Measurements from ENCODE around the gene ARF6.
"Not testable (repeated sequence)": the region's sequence is repeated elsewhere in the genome, so short reads cannot be mapped to it uniquely, and the experiment has no call there.

The ARF6 gene

DNA sequence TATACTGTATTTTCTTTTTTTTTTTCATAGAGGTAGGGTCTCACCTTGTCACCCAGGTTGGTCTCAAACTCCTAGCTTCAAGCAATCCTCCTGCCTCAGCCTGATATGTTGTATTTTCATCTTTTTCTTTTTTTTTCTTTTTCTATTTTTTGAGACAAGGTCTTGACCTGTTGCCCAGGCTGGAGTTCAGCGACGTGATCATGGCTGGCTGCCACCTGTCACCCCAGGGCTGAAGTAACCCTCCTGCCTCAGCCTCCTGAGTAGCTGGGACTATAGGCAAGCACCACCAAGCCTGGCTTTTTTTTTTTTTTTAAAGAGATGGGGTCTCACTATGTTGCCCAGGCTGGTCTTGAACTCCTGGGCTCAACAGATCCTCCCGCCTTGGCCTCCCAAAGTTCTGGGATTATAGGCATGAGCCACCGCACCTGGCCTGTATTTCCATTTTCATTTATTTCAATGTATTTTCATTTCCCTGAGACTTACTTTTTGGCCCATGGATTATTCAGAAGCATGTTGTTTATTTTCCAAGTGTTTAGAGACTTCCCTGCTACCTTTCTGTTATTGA lies 16.2 kb upstream of the ARF6 start:
- no peak for DNase-seq (ENCODE audit: low read depth in 3 of 3)

DNA sequence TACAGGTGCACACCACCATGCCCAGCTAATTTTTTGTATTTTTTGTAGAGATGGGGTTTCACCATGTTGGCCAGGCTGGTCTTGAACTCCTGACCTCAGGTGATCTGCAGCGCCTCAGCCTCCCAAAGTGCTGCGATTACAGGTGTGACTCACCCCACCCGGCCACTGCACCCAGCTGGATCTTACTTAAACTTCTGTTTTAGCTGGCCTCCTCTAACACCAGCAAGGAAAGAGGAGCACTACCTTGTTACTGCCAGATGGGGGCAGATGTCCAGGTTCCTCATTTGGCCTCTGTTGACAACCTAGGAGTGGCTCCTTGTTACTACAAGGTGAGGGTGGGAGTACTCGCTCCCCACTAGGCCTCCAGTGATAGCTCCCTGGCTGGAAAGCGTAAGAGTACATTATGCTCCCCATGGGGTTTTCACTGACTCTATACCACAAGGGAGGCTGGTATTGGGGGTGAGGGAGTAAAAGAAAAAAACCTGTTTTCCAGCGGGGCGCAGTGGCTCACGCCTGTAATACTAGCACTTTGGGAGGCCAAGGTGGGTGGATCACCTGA lies 13.2 kb upstream of the ARF6 start:
- DNase-seq (ENCODE audit: low read depth in 3 of 3) = peak in 1 of 3 experiments; percentile 60

DNA sequence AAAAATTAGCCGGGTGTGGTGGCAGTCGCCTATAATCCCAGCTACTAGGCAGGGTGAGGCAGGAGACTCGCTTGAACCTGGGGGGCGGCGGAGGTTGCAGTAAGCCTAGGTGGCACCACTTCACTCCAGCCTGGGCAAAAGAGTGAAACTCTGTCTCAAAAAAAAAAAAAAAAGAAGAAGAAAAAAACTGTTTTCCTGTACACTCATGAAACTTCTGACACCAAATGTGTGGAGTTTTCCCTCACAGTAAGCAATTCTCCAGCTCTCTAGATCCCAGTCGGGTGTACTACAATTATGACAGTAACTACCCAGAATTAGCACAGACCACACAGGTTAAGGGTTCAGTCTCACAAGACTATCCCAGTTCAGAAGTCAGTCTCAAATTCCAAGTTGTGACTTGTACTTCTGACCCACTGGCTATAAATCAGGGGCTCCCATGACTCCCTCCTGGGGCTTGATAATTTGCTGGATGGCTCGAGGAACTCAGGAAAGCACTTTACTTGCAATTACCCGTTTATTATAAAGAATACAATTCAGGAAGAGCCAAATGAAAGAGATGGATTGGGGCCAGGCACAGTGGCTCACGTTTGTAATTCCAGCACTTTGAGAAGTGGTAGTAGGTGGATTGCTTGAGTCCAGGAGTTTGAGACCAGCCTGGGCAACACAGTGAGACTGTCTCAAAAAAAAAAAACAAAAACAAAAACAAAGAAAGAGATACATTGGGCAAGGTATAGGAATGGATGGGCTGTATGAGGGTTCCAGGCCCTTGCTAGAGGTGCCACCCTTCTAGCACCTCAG lies 12.4 kb upstream of the ARF6 start:
- DNase-seq (ENCODE audit: low read depth in 3 of 3) = no peak

DNA sequence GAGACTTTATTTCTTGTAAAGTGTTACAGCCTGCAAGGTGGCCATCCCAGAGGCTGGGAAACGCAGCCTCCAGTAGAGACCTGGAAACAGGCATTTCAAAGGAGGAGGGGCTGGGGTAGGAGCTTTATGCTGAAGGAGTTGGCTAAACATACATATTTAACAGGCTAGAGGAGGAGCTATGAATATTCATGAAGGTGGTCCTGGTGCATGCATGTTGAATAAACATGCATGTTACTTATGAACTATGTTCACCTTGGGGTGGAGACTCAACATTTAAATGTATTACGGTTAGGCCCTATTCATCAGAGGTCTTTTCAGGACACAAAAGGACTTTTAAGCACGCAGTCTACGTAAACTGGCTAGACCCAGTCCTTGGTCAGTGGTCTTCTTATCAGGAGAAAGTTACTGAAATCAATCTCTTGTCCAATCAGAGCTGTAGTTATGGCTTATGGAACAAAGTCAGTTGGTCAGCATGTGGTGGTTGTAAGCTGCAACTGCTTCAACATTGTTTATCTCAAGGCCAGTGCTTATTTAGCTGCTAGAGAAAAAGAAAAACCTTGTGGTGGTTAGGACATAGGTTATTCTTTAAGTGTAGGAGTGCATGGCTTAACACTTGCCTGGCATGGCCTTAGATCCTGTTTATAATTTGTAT lies 11.4 kb upstream of the ARF6 start:
- DNase-seq (ENCODE audit: low read depth in 3 of 3) = no peak

DNA sequence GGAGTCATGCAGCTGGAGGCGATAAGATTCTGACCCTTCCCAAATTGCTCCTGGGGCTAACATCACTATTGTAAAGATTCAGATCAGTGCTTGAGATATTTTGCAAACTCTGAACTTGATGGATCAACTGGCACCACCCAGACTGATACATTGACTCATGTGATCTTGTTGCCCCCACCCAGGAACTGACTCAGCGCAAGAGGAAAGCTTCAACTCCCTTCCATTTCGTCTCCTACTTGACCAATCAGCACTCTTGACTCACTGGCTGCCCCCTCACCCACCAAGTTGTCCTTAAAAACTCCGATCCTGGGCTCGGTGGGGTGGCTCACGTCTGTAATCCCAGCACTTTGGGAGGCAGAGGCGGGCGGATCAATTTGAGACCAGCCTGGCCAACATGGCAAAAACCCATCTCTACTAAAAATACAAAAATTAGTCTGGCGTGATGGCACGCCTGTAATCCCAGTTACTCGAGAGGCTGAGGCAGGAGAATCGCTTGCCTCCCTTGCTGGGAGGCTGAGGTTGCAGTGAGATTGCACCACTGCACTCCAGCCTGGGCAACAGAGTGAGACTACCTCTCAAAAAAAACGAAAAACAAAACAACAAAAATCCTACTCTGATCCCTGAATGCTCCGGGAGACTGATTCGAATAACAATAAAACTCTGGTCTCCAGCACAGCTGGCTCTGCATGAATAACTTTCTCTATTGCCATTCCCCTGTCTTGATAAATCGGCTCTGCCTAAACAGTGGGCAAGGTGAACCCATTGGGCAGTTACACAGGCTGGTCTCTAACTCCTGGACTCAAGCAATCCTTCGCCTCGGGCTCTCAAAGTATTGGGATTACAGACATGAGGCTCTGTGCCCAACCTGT lies 9.8 kb upstream of the ARF6 start:
- DNase-seq (ENCODE audit: low read depth in 3 of 3) = no peak

DNA sequence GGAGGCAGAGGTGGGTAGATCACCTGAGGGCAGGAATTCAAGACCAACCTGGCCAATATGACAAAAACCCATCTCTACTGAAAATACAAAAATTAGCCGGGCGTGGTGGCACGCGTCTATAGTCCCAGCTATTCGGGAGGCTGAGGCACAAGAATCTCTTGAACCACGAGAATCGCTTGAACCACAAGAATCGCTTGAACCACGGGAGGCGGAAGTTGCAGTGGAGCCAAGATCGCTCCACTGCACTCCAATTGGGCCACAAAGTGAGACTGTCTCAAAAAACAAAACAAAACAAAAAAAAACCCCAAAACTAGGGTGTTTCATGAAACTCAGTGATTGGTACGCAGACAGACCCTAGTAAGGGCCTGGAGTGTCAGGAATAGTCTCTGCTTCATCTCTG lies 6.4 kb upstream of the ARF6 start:
- no peak for DNase-seq (ENCODE audit: low read depth in 3 of 3)

DNA sequence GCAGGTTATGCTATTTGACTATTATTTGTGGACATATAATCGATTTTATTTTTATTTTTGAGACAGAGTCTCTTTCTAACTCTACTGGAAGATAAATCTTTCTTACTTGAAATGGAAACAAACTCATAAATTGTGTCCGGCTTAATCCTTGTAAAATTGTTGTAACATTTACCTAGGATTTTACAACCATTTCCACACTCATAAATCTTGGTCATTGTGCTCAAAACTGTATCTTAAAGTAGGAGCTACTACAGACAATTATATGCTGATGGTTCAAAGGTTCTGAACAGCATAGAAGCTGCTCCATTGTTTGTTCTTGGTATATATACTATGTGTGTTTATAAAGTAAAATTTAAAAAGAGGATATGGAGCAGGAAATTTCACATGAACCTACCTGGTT lies 4.6 kb upstream of the ARF6 start:
- no peak for DNase-seq (ENCODE audit: low read depth in 3 of 3)

DNA sequence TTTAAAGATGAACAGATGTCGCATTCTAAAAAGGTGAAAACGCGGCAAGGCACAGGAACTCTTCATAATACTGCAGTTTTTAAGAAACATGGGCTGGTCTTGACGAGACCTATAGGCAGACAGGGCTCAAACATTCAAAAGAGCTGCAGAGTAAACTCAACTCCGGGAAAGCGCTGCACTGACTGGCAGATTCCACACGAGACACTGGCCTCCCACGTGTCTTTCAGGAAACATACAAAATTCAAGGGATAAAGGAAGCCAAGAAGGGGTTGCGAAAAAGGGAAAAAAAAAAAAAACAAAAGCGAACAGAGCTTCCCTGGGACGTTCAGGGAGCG lies 614 bp upstream of the ARF6 start:
- DNase-seq (ENCODE audit: low read depth in 3 of 3) = peak in 2 of 3 experiments; percentile 22 to 42

DNA sequence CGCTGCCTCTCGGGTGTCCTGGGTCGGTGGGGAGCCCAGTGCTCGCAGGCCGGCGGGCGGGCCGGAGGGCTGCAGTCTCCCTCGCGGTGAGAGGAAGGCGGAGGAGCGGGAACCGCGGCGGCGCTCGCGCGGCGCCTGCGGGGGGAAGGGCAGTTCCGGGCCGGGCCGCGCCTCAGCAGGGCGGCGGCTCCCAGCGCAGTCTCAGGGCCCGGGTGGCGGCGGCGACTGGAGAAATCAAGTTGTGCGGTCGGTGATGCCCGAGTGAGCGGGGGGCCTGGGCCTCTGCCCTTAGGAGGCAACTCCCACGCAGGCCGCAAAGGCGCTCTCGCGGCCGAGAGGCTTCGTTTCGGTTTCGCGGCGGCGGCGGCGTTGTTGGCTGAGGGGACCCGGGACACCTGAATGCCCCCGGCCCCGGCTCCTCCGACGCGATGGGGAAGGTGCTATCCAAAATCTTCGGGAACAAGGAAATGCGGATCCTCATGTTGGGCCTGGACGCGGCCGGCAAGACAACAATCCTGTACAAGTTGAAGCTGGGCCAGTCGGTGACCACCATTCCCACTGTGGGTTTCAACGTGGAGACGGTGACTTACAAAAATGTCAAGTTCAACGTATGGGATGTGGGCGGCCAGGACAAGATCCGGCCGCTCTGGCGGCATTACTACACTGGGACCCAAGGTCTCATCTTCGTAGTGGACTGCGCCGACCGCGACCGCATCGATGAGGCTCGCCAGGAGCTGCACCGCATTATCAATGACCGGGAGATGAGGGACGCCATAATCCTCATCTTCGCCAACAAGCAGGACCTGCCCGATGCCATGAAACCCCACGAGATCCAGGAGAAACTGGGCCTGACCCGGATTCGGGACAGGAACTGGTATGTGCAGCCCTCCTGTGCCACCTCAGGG lies 679 bp downstream of the ARF6 start:
- DNase-seq (ENCODE audit: low read depth in 3 of 3) = peak; percentile 56 to 83 (median 69)

DNA sequence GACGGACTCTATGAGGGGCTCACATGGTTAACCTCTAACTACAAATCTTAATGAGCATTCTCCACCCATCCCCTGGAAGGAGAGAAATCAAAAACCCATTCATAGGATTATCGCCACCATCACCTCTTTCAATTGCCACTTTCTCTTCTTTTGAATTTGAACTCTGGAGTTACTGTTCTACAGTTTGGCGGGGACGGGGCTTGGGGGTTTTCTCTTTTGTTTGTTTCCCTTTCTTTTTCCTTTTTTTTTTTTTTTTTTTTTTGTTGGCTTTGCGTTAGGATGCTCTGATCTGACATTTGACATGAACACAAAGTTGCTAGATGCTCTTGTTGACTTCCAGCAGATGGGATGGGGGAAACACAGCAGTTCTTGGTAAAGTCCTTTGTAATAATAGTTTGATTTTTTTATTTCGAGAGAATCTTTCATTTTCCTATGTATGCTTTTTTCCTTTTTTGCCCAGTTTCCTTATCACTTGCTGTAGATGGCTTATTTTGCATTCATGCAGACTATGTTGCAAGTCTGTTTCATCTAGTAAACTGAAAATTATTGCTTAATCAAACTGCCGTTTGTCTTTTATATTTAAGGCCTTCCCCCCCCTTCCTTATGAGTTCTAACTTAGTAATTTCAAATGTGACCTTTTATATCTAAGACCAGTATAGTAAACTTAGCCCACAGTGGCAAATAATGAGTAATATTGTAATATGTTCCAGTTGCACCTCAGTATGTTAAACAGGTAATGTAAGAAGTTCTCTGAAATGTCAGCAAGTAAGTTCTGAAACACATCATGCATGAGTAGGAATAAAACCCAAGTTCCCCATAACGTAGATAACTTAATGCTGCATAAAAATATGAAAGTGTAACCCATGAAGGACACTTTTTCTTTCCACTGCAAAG lies 1.6 kb downstream of the ARF6 start:
- DNase-seq (ENCODE audit: low read depth in 3 of 3) = not testable (repeated sequence)

DNA sequence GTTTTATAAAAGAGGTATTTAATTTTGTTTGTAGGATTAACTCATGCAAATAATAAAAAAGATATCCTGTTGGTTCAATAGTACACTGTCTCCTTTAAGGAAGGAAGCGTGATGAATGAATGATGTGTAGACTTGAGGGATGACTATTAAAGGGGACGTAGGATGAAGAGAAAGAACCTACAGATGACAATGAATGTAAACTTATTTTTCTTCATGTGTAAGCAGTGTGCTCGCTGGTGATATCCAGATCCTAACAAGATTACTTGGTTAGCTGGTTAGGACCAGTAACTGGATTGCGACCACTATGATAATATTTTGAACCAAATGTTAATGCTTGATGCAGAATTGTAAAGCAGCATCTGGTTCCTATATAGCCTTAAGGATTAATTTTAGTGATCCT lies 2.6 kb downstream of the ARF6 start:
- no peak for DNase-seq (ENCODE audit: low read depth in 3 of 3)

DNA sequence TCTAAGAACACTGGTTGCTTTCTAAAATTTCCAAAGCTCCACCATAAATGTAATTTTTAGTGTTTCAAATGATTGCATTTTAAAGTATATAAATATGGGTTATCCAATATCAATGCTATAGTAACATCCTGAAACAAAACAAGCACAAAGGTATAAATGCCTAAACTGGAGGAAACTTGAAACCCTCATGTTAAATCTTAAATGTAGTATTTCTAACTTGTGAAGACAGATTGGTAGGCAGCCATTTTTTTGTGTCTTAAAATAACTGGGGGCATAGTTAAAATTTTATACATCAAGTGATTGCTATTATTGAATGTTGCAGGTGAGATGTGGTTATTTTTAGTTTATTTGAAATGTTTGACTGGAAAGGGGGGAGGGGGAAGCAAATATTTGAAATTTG lies 3.4 kb downstream of the ARF6 start:
- DNase-seq (ENCODE audit: low read depth in 3 of 3) = not testable (repeated sequence)

DNA sequence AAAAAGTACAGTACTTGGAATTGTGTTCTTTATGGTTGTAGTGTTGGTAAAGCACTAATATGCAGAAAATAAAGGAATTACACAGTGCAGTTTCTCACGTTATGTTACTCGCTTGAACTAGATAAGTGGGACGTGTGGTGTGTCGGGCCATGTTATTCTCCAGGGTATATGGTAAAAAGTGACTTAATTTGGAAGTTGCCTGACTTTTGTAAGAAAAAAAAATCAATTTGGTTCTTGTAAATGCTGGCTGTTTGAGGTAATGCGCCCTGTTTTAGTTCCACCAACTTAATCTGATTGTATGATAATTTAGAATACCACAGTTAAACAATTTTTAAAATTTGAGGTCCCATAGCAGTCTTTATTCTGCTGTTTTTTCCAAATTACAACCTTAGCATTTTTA lies 4.1 kb downstream of the ARF6 start:
- DNase-seq (ENCODE audit: low read depth in 3 of 3) = no peak

DNA sequence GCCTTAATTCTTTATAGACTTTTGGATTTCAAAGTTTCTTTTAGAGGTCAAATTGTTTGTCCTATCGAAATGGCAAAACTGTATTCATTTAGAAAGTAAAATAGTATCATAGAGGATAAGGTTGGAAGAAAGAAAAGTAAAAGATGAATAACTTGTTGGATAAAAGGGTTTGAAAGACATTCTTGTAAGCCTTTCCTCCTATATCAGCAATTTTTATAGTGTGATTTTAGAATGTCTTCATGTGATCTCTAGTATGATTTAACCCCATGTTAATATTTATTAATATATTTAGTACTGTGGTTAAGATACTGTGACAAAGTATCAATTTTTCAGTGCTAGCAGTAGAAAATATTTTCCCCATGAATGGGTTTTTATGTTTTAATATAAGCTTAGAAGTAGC lies 4.5 kb downstream of the ARF6 start:
- DNase-seq (ENCODE audit: low read depth in 3 of 3) = no peak

DNA sequence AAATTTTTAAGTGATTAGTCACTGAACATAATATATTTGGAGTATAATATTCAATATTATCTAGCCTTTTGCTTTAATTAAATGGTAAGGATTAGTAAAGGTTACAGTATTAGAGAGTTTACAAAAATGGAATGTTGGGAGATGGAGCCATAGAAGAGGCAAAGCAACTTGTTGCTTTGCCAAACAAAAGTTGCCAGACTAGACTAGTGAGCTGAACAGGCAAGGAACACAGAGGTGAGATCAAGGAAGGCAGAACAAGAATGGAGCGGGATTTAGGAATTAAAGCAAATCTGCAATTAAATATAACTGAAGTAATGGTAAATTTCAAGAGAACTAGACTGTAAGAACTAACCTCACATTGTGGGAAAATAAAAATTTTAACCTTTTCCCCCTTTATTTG lies 5.1 kb downstream of the ARF6 start:
- no peak for DNase-seq (ENCODE audit: low read depth in 3 of 3)

DNA sequence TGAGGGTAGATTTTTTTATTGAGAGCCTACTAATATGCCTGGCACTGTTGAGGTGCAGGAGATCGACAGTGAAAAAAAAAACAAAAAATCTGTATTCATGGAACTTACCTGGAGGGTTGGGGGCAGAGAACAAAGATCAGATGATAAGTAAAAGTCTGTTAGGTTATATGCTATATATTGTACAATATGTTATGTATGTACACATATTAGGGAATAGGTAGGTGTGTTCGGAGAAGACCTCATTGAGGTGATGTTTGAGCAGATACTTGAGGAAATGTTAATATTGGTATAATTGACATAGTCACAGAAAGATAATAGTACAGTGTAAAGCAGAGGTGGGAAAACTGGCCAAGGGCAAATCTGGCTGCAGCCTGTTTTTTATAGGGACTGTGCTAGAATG lies 5.6 kb downstream of the ARF6 start:
- no peak for DNase-seq (ENCODE audit: low read depth in 3 of 3)

DNA sequence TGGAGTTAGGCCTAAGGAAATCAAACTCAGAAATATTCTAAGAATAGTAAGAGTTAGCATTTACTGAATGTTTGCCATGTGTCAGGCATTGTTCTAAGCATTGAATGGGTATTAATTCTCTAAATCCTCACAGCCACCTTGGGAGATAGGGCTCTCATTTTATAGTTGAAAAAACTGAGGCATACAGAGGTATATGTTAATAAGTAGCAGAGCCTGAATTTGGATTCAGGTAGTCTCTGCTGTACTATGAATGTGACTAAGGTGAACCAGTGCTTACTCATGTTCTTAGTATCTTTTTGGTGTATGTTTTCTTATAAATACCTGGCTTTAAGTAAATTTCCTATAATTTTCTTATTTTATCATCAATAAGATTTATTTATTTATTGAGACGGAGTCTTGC lies 8.1 kb downstream of the ARF6 start:
- DNase-seq (ENCODE audit: low read depth in 3 of 3) = no peak

DNA sequence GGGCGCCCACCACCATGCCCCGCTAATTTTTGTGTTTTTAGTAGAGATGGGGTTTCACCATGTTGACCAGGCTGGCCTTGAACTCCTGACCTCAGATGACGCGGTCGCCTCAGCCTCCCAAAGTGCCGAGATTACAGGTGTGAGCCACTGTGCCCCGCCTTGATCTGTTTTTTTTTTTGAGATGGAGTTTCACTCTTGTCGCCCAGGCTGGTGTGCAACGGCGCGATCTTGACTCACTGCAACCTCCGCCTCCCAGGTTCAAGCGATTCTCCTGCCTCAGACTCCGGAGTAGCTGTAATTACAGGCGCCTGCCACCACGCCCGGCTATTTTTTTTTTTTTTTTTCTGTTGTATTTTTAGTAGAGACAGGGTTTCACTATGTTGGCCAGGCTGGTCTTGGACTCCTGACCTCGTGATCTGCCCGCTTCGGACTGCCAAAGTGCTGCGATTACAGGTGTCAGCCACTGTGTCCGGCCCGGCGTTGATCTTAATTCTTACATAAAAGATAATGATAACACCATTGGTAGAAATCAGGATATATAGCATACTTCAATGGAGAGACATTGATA lies 9.9 kb downstream of the ARF6 start:
- DNase-seq (ENCODE audit: low read depth in 3 of 3) = not testable (repeated sequence)

DNA sequence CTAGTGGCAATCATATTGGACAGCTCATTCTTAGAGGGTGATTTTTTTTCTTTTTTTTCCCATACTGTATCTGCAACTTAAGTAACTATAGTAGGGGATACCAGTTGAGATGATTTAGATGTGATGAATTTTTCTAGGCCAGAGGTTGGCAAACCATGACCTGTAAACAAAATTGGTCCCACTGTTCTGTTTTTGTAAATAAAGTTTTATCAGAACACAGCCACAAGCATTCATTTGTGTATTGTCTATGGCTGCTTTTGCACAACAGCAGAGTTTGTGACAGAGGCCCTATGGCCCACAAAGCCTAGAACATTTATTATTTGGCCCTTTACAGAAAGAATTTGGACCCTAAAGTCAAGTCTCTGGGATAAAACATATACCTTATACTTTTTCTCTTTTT lies 11.4 kb downstream of the ARF6 start:
- DNase-seq (ENCODE audit: low read depth in 3 of 3) = no peak

DNA sequence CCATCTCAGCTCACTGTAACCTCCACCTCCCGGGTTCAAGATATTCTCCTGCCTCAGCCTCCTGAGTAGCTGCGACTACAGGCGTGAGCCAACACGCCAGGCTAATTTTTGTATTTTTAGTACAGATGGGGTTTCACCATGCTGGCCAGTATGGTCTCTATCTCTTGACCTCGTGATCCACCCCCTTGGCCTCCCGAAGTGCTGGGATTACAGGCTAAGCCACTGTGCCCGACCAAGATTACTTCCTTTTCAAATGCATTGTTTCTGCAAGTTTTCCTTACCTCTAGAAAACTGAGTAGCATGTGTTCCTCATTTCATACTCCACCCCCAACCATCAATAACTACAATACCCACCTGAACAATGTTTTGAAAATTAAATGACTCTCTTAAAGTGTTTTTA lies 13.1 kb downstream of the ARF6 start:
- no peak for DNase-seq (ENCODE audit: low read depth in 3 of 3)
